Effector memory CD4-positive, alpha-beta T cell (primary cell): ENCODE measurements around the gene LARGE2.

Source experiments
- DNase-seq, 3 donors: peaks; one replicate each; pipeline ENCODE4 v3.0.0-alpha.2; 2020
- H3K27ac ChIP-seq: 2 replicates; pipeline ENCODE4 v1.7.0; 2013; ENCODE audit warnings: mild to moderate bottlenecking, low read length, moderate library complexity; ENCODE audit not compliant: insufficient read depth, poor library complexity, severe bottlenecking
- H3K27me3 ChIP-seq: replicated peaks from 2 replicates; pipeline ENCODE4 v1.7.0; 2013; ENCODE audit warnings: mild to moderate bottlenecking, low read length; ENCODE audit not compliant: insufficient read depth, control insufficient read depth, poor library complexity, severe bottlenecking
- H3K36me3 ChIP-seq: 2 replicates; pipeline ENCODE4 v1.7.0; 2013; ENCODE audit warnings: mild to moderate bottlenecking, low read length, moderate library complexity; ENCODE audit not compliant: control insufficient read depth, insufficient read depth
- H3K4me1 ChIP-seq: 2 replicates; pipeline ENCODE4 v1.7.0; 2013; ENCODE audit warnings: low read length, mild to moderate bottlenecking; ENCODE audit not compliant: control insufficient read depth, insufficient read depth, poor library complexity, severe bottlenecking
- H3K4me3 ChIP-seq: 2 replicates; pipeline ENCODE4 v1.7.0; 2013; ENCODE audit warnings: low read length, low read depth, mild to moderate bottlenecking; ENCODE audit not compliant: insufficient read depth, poor library complexity, severe bottlenecking
- H3K9me3 ChIP-seq: 2 replicates; pipeline ENCODE4 v1.7.0; 2013; ENCODE audit warnings: mild to moderate bottlenecking, low read length, moderate library complexity; ENCODE audit not compliant: control insufficient read depth

LARGE2 gene

GRCh38 chr11:45936511-45937054, 14.1 kb downstream of the LARGE2 start:
- no peaks in the 10 kb centered on the region for H3K27me3 ChIP-seq
- no peak overlapping the region for H3K4me3 ChIP-seq
- H3K4me1 ChIP-seq, result peaks cover 3% of the 10 kb centered on the region
- H3K27ac ChIP-seq, result no peak overlapping the region
- no peak for DNase-seq
- peaks cover 41% of the 10 kb centered on the region for H3K36me3 ChIP-seq
- H3K9me3 ChIP-seq, result no peaks in the 10 kb centered on the region

GRCh38 chr11:45937916-45938315, 15.5 kb downstream of the LARGE2 start:
- DNase-seq, result no peak
- H3K4me3 ChIP-seq, result no peak overlapping the region
- H3K36me3 ChIP-seq, result peaks cover 41% of the 10 kb centered on the region
- no peak overlapping the region for H3K27ac ChIP-seq
- H3K9me3 ChIP-seq, result no peaks in the 10 kb centered on the region
- H3K27me3 ChIP-seq, result no peaks in the 10 kb centered on the region
- H3K4me1 ChIP-seq, result no peaks in the 10 kb centered on the region

GRCh38 chr11:45939836-45940235, 17.4 kb downstream of the LARGE2 start:
- no peaks in the 10 kb centered on the region for H3K4me1 ChIP-seq
- H3K36me3 ChIP-seq, result peaks cover 33% of the 10 kb centered on the region
- no peaks in the 10 kb centered on the region for H3K27me3 ChIP-seq
- no peak overlapping the region for H3K27ac ChIP-seq
- H3K9me3 ChIP-seq, result no peaks in the 10 kb centered on the region
- no peak overlapping the region for H3K4me3 ChIP-seq
- DNase-seq, result no peak

GRCh38 chr11:45941285-45941684, 18.8 kb downstream of the LARGE2 start:
- no peaks in the 10 kb centered on the region for H3K4me1 ChIP-seq
- H3K36me3 ChIP-seq, result peaks cover 32% of the 10 kb centered on the region
- no peak for DNase-seq
- no peaks in the 10 kb centered on the region for H3K9me3 ChIP-seq
- no peak overlapping the region for H3K4me3 ChIP-seq
- H3K27ac ChIP-seq, result no peak overlapping the region
- H3K27me3 ChIP-seq, result no peaks in the 10 kb centered on the region

GRCh38 chr11:45942381-45942780, 19.9 kb downstream of the LARGE2 start:
- Histone ChIP-seq H3K27me3 (no peaks in the 10 kb centered on the region), H3K4me3 (no peak overlapping the region), H3K4me1 (no peaks in the 10 kb centered on the region), H3K36me3 (peaks cover 30% of the 10 kb centered on the region), H3K27ac (no peak overlapping the region), H3K9me3 (no peaks in the 10 kb centered on the region)
- no peak for DNase-seq

GRCh38 chr11:45945397-45945999, 23.0 kb downstream of the LARGE2 start:
- Histone ChIP-seq H3K4me1 (no peaks in the 10 kb centered on the region), H3K27ac (no peak overlapping the region), H3K9me3 (no peaks in the 10 kb centered on the region), H3K4me3 (no peak overlapping the region), H3K36me3 (peaks cover 46% of the 10 kb centered on the region), H3K27me3 (no peaks in the 10 kb centered on the region)
- DNase-seq, result no peak

- no peaks in the 10 kb centered on the region for H3K4me1 ChIP-seq
- no peak for DNase-seq
- no peaks in the 10 kb centered on the region for H3K27me3 ChIP-seq
- H3K36me3 ChIP-seq, result peaks cover 54% of the 10 kb centered on the region
- no peak overlapping the region for H3K27ac ChIP-seq
- H3K4me3 ChIP-seq, result no peak overlapping the region
- H3K9me3 ChIP-seq, result no peaks in the 10 kb centered on the region
Measured at GRCh38 chr11:45947885-45948284, 25.4 kb downstream of the LARGE2 start.

- Histone ChIP-seq H3K4me1 (no peaks in the 10 kb centered on the region), H3K36me3 (peaks cover 58% of the 10 kb centered on the region), H3K9me3 (no peaks in the 10 kb centered on the region), H3K27ac (no peak overlapping the region), H3K27me3 (no peaks in the 10 kb centered on the region), H3K4me3 (no peak overlapping the region)
- no peak for DNase-seq
Measured at GRCh38 chr11:45948356-45948755, 25.9 kb downstream of the LARGE2 start.

GRCh38 chr11:45949992-45950407, 27.5 kb downstream of the LARGE2 start:
- Histone ChIP-seq H3K36me3 (peaks cover 49% of the 10 kb centered on the region), H3K4me1 (no peaks in the 10 kb centered on the region), H3K9me3 (no peaks in the 10 kb centered on the region), H3K4me3 (no peak overlapping the region), H3K27ac (no peak overlapping the region), H3K27me3 (no peaks in the 10 kb centered on the region)
- DNase-seq, result no peak

GRCh38 chr11:45959851-45960250, 37.4 kb downstream of the LARGE2 start:
- no peak overlapping the region for H3K27ac ChIP-seq
- no peak overlapping the region for H3K4me3 ChIP-seq
- H3K9me3 ChIP-seq, result no peaks in the 10 kb centered on the region
- no peaks in the 10 kb centered on the region for H3K27me3 ChIP-seq
- no peak for DNase-seq
- no peaks in the 10 kb centered on the region for H3K4me1 ChIP-seq
- H3K36me3 ChIP-seq, result peaks cover 4% of the 10 kb centered on the region
